ENCODE data around the gene LYZL1.
A peak's percentile ranks its signal among the peaks of the same experiment; 100 is the strongest.

LYZL1 gene

GRCh38 chr10:29259498-29259897, 29.4 kb upstream of the LYZL1 start:
- no peak overlapping the region for H3K4me3 ChIP-seq (ENCODE audit: low read depth, low read length)
- no peak for TF ChIP-seq CTCF (conservative IDR thresholded peaks at IDR 0.05; ENCODE audit: low read depth, low read length)
- no peak for DNase-seq (ENCODE audit: low read depth)

DNA sequence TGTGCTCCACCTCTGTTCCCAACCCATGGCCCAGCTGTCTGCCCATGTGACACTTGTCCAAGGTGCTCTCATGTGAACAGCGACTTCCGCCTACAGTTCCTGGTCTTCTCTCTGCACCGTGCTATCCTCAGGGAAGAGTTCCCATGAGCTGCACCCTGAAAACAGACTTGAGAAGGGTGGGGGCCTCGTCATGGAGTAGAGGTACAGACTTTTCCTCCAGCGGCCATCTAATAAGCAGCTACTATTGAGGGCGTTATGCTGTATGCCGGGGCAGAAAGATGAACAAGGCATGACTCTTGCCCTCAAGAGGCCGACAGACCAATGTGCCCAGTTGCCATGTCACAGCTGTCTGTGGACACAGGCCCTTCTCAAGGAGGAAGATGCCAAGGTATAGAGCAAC, 25.4 kb upstream of the LYZL1 start:
- TF ChIP-seq CTCF (conservative IDR thresholded peaks at IDR 0.05; ENCODE audit: low read depth, low read length), result no peak
- no peak for DNase-seq (ENCODE audit: low read depth)
- H3K4me3 ChIP-seq (ENCODE audit: low read depth, low read length), result no peak overlapping the region

GRCh38 chr10:29265210-29265768, 23.6 kb upstream of the LYZL1 start:
- DNase-seq (ENCODE audit: low read depth), result no peak
- H3K4me3 ChIP-seq (ENCODE audit: low read depth, low read length), result no peak overlapping the region
- TF ChIP-seq CTCF (conservative IDR thresholded peaks at IDR 0.05; ENCODE audit: low read depth, low read length), result no peak

- H3K4me3 ChIP-seq (ENCODE audit: low read depth, low read length), result no peak overlapping the region
- peak; percentile 86 for DNase-seq (ENCODE audit: low read depth)
- no peak for TF ChIP-seq CTCF (conservative IDR thresholded peaks at IDR 0.05; ENCODE audit: low read depth, low read length)
Observed at GRCh38 chr10:29266641-29267040, 22.2 kb upstream of the LYZL1 start.

- no peak for DNase-seq (ENCODE audit: low read depth)
- no peak overlapping the region for H3K4me3 ChIP-seq (ENCODE audit: low read depth, low read length)
- no peak for TF ChIP-seq CTCF (conservative IDR thresholded peaks at IDR 0.05; ENCODE audit: low read depth, low read length)
Observed at GRCh38 chr10:29268011-29268410, 20.9 kb upstream of the LYZL1 start.

DNA sequence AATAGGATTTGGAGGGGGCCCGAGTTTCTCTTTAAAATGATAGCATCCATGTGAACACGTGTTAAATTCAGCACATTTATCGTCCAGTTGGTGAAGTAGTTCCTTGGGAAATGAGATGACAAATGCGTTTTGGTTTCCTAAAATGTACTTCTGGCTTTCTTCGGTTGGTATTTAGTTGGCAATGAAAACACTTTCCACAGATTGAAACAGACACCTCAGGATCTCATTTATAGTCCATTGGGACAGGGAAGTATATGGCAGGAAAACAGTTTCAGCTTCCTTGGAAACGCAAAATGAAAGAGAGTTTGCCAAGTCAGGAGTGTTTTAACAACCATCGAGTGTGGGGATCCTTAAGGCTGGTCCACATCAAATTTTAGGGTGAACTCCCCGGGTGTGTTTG, 19.4 kb upstream of the LYZL1 start:
- no peak for DNase-seq (ENCODE audit: low read depth)
- no peak for TF ChIP-seq CTCF (conservative IDR thresholded peaks at IDR 0.05; ENCODE audit: low read depth, low read length)

DNA sequence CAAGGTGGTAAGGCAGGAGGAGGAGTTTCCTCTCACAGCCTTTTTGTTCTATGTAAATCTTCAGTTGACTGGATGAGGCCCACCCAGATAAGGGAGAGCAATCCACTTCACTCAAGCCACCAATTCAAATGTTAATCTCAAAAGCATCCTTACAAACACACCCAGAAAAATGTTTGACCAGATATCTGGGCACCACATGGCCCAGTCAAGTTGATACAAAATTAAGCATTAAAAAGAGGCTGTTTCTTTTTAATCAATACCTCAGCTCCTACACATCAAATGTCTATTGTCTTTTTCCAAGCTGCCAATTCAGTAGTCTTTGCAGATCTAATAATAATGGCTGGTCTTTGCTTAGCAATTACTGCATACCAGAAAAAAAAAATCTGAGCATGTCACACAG, 18.0 kb upstream of the LYZL1 start:
- DNase-seq (ENCODE audit: low read depth), result no peak
- no peak for TF ChIP-seq CTCF (conservative IDR thresholded peaks at IDR 0.05; ENCODE audit: low read depth, low read length)
- no peak overlapping the region for H3K4me3 ChIP-seq (ENCODE audit: low read depth, low read length)

More for the DNA sequence above, 19.4 kb upstream of the LYZL1 start:
- no peak overlapping the region for H3K4me3 ChIP-seq (ENCODE audit: low read depth, low read length)
